ENCODE data around the gene ILKAP.

The ILKAP gene

DNA sequence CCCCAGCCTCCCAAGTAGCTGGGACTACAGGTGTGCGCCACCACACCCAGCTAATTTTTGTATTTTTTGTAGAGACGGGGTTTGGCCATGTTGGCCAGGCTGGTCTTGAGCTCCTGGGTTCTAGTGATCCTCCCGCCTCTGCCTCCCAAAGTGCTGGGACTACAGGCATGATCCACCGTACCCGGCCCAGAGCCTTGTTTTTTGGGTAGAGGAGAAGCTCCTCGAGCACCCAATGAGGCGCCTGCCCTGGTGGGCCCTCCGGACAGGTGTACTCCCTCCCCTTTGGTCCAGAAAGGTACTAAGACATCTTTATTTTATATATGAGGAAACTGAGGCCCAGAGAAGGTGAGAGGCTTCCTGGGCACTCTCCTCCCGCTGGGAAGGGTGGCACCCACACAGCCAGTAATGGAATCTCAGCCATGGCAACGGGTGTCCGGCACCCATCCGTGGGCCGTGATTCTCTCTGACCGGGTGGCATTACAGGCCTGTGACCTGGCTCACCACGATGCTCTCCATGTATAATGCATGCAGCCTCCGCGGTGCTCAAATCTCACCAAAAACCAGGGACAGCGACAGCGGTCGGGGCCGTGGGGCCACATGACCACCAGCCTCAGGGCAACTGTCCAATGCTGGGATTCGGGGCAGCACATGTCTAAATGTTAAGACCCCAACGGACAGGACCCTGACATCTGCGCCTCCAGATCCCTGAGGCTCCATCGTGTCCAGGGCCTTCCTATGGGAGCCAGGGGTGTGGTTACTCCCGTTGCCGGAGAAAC is 81.8 kb downstream of the ILKAP start:
- DNase-seq, result no peak

DNA sequence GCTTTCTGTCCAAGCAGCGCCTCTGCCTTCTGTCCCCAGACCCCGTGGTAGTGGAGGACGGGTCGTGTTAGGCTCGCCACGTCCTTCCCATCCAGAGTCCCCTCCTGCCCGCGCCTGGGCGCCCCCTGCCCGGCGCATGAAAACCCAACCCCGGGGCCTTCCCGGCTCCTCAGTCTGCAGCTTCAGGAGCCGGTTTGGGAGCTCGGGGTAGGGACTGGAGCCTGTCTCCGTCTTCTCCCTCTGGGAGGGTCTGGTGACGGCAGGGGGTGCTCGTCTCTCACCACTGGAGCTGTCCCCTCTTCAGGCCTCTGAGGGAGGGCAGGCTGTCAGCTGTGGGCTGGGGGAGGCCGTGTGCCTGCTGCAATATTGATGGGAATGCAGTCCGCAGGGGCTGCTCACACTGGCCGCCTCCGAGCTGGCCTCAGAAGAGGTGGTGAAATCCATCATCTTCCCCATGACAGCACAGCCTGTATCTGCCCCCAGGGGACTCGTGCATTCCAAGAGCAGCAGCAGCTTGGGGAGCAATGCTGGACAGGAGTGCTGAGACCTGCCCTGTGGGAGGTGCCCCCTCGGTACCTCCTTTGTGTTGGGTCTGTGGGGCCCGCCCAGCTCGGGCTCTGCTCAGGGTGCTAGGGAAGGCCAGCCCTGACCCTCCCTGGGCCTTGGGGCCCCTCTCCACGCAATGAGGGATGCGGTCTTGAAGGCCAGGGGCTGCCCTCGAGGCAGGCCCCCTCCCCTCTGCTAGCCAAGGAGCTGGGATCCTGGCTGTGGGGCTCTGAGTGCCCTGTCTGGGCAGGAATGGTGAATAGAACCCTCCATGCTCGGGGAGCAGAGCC is 82.8 kb downstream of the ILKAP start:
- DNase-seq, result no peak
